Measurements from ENCODE around the gene RABGAP1L. TPM values are rescaled to one million over a fixed set of nuclear protein-coding genes. Genes with fewer than 3 reads are reported as not detected.

RABGAP1L gene
- total RNA-seq, 1 donor from 2014 or later: 48.5 TPM

- DNase-seq (ENCODE audit: low spot score in 2 of 2, unreplicated experiment in 2 of 2): no peak
- Mint-ChIP-seq H3K4me1 (no peaks in the 10 kb centered on the region), H3K4me3 (no peak within 1 kb of the TSS), H3K36me3 (no peaks in the 10 kb centered on the region), H3K27me3 (ENCODE audit: low read depth) (no peaks in the 10 kb centered on the region), H3K27ac (no peak within 1 kb of the TSS), H3K9me3 (peaks cover 12% of the 10 kb centered on the region)
- TF ChIP-seq CTCF (IDR thresholded peaks at IDR 0.05; ENCODE audit: unreplicated experiment): no peak
Measured at GRCh38 chr1:174447866-174448530, 288.7 kb downstream of the RABGAP1L start, which contains the start of gene GPR52. TSS of gene GPR52 (plus strand) at chr1:174447964. CDS start at chr1:174448112, 148 bp downstream.

- Mint-ChIP-seq H3K27ac (no peak overlapping the region), H3K9me3 (peaks cover 11% of the 10 kb centered on the region), H3K4me1 (no peaks in the 10 kb centered on the region), H3K27me3 (ENCODE audit: low read depth) (no peaks in the 10 kb centered on the region), H3K4me3 (no peak overlapping the region), H3K36me3 (no peaks in the 10 kb centered on the region)
- DNase-seq (ENCODE audit: low spot score in 2 of 2, unreplicated experiment in 2 of 2): no peak
- no peak for TF ChIP-seq CTCF (IDR thresholded peaks at IDR 0.05; ENCODE audit: unreplicated experiment)
Measured at GRCh38 chr1:174448531-174448883, 289.2 kb downstream of the RABGAP1L start.

GRCh38 chr1:174448974-174449373, 289.7 kb downstream of the RABGAP1L start:
- no peak overlapping the region for H3K4me3 Mint-ChIP-seq
- H3K9me3 Mint-ChIP-seq: peaks cover 6% of the 10 kb centered on the region
- H3K27ac Mint-ChIP-seq: no peak overlapping the region
- H3K27me3 Mint-ChIP-seq (ENCODE audit: low read depth): no peaks in the 10 kb centered on the region
- TF ChIP-seq CTCF (IDR thresholded peaks at IDR 0.05; ENCODE audit: unreplicated experiment): no peak
- DNase-seq (ENCODE audit: low spot score in 2 of 2, unreplicated experiment in 2 of 2): no peak
- no peaks in the 10 kb centered on the region for H3K36me3 Mint-ChIP-seq
- no peaks in the 10 kb centered on the region for H3K4me1 Mint-ChIP-seq

- Mint-ChIP-seq H3K27ac (no peak overlapping the region), H3K36me3 (no peaks in the 10 kb centered on the region), H3K27me3 (ENCODE audit: low read depth) (no peaks in the 10 kb centered on the region), H3K4me3 (no peak overlapping the region), H3K4me1 (no peaks in the 10 kb centered on the region), H3K9me3 (no peaks in the 10 kb centered on the region)
- DNase-seq (ENCODE audit: low spot score in 2 of 2, unreplicated experiment in 2 of 2): no peak
- TF ChIP-seq CTCF (IDR thresholded peaks at IDR 0.05; ENCODE audit: unreplicated experiment): no peak
Measured at GRCh38 chr1:174451408-174451807, 292.1 kb downstream of the RABGAP1L start.

GRCh38 chr1:174465855-174466254, 306.5 kb downstream of the RABGAP1L start:
- no peak overlapping the region for H3K27ac Mint-ChIP-seq
- no peaks in the 10 kb centered on the region for H3K4me1 Mint-ChIP-seq
- no peak for TF ChIP-seq CTCF (IDR thresholded peaks at IDR 0.05; ENCODE audit: unreplicated experiment)

More at GRCh38 chr1:174465855-174466254, 306.5 kb downstream of the RABGAP1L start:
- H3K27me3 Mint-ChIP-seq (ENCODE audit: low read depth): no peaks in the 10 kb centered on the region
- no peaks in the 10 kb centered on the region for H3K36me3 Mint-ChIP-seq
- H3K4me3 Mint-ChIP-seq: no peak overlapping the region
- no peak for DNase-seq (ENCODE audit: low spot score in 2 of 2, unreplicated experiment in 2 of 2)
- no peaks in the 10 kb centered on the region for H3K9me3 Mint-ChIP-seq
